Loucy (cell line): ENCODE data around the gene IFI27L2.

Source experiments
- H2AFZ ChIP-seq: fragments of 200-600 bp; sonication (generic); 2 replicates; pipeline ENCODE4 v1.6.0; 2016; ENCODE audit warnings: antibody characterized with exemption, mild to moderate bottlenecking, low read length, moderate library complexity
- H3F3A ChIP-seq: fragments of 200-600 bp; 2 replicates; pipeline ENCODE4 v1.6.0; 2016; ENCODE audit warnings: antibody characterized with exemption, low read depth, mild to moderate bottlenecking
- H3K27me3 ChIP-seq: fragments of 200-600 bp; sonication (generic); 2 replicates; pipeline ENCODE4 v1.6.1; 2014; ENCODE audit warnings: low read length, mild to moderate bottlenecking; ENCODE audit not compliant: insufficient read depth, poor library complexity, severe bottlenecking
- H3K36me3 ChIP-seq: fragments of 200-600 bp; sonication (generic); 2 replicates; pipeline ENCODE4 v1.6.1; 2016; ENCODE audit warnings: low read length; ENCODE audit not compliant: insufficient read depth
- H3K4me1 ChIP-seq: fragments of 200-600 bp; sonication (generic); 2 replicates; pipeline ENCODE4 v1.5.1; 2014; ENCODE audit warnings: low read length, mild to moderate bottlenecking; ENCODE audit not compliant: insufficient read depth, poor library complexity, severe bottlenecking
- H3K4me2 ChIP-seq: fragments of 200-600 bp; sonication (generic); 2 replicates; pipeline ENCODE4 v1.6.0; 2014; ENCODE audit warnings: antibody characterized with exemption, low read length, low read depth, mild to moderate bottlenecking; ENCODE audit not compliant: poor library complexity, severe bottlenecking
- H3K4me3 ChIP-seq: fragments of 200-600 bp; sonication (generic); 2 replicates; pipeline ENCODE4 v1.5.1; 2014; ENCODE audit warnings: low read length, mild to moderate bottlenecking, mixed read lengths; ENCODE audit not compliant: poor library complexity, severe bottlenecking
- H3K79me2 ChIP-seq: fragments of 200-600 bp; sonication (generic); 2 replicates; pipeline ENCODE4 v1.6.1; 2014; ENCODE audit warnings: low read length; ENCODE audit not compliant: insufficient read depth
- H3K9ac ChIP-seq: fragments of 200-600 bp; sonication (generic); 2 replicates; pipeline ENCODE4 v1.6.0; 2014; ENCODE audit warnings: mild to moderate bottlenecking, low read depth, low read length, moderate library complexity; ENCODE audit not compliant: poor library complexity, severe bottlenecking
- H3K9me2 ChIP-seq: fragments of 200-600 bp; sonication (generic); replicated peaks from 2 replicates; pipeline ENCODE4 v1.6.1; 2016; ENCODE audit warnings: low read depth, low read length, mixed read lengths
- H3K9me3 ChIP-seq: fragments of 200-600 bp; sonication (generic); 2 replicates; pipeline ENCODE4 v1.6.1; 2014; ENCODE audit warnings: mild to moderate bottlenecking, antibody characterized with exemption, low read length, low read depth; ENCODE audit not compliant: insufficient read depth
- H4K20me1 ChIP-seq: fragments of 200-600 bp; sonication (generic); 2 replicates; pipeline ENCODE4 v1.6.0; 2014; ENCODE audit warnings: antibody characterized with exemption, low read length, mild to moderate bottlenecking; ENCODE audit not compliant: insufficient read depth, poor library complexity, severe bottlenecking
- EZH2phosphoT487 ChIP-seq: fragments of 200-600 bp; IDR thresholded peaks from 2 replicates; pipeline ENCODE4 v1.6.1; 2018; ENCODE audit warnings: antibody characterized with exemption, mild to moderate bottlenecking, moderate library complexity, borderline replicate concordance
- TF ChIP-seq, protein P1 (sequence below): fragments of 200-600 bp; sonication (generic); conservative IDR thresholded peaks from 2 replicates; pipeline ENCODE4 v1.5.1; 2014; ENCODE audit warnings: mild to moderate bottlenecking, antibody characterized with exemption, low read length

Gene IFI27L2

DNA sequence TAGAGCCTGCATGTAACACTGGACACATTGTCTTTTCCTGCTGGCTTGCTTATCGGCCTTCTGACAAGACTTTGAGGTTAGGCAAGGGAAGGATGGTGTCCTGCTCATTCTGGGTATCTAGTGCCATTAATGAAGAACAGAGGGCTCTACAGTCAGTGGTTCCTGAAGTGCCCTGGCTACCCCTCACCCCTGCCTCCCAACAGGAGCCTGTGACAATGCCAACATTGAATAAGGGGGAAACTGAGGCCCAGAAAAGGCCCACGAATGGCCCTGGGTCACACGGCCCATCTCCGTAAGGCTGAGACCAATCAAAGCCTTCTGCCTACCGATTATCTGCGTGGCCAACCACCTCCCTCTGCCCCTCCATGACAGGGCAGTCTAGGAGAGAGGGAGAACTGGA lies 2.1 kb downstream of the IFI27L2 start:
- H3K4me2 ChIP-seq = no peak overlapping the region
- TF ChIP-seq EZH2phosphoT487 = no peak
- TF ChIP-seq, protein P1, sequence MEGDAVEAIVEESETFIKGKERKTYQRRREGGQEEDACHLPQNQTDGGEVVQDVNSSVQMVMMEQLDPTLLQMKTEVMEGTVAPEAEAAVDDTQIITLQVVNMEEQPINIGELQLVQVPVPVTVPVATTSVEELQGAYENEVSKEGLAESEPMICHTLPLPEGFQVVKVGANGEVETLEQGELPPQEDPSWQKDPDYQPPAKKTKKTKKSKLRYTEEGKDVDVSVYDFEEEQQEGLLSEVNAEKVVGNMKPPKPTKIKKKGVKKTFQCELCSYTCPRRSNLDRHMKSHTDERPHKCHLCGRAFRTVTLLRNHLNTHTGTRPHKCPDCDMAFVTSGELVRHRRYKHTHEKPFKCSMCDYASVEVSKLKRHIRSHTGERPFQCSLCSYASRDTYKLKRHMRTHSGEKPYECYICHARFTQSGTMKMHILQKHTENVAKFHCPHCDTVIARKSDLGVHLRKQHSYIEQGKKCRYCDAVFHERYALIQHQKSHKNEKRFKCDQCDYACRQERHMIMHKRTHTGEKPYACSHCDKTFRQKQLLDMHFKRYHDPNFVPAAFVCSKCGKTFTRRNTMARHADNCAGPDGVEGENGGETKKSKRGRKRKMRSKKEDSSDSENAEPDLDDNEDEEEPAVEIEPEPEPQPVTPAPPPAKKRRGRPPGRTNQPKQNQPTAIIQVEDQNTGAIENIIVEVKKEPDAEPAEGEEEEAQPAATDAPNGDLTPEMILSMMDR = no peak
- H3K4me3 ChIP-seq = no peak overlapping the region
- H3K36me3 ChIP-seq = no peaks in the 10 kb centered on the region
- no peaks in the 10 kb centered on the region for H3K9me2 ChIP-seq
- H3K79me2 ChIP-seq = no peaks in the 10 kb centered on the region
- H3K27me3 ChIP-seq = no peaks in the 10 kb centered on the region
- no peaks in the 10 kb centered on the region for H4K20me1 ChIP-seq
- H3K9ac ChIP-seq = no peak overlapping the region
- peaks cover 5% of the 10 kb centered on the region for H3K4me1 ChIP-seq
- H2AFZ ChIP-seq = no peak overlapping the region
- no peaks in the 10 kb centered on the region for H3F3A ChIP-seq
- no peaks in the 10 kb centered on the region for H3K9me3 ChIP-seq

DNA sequence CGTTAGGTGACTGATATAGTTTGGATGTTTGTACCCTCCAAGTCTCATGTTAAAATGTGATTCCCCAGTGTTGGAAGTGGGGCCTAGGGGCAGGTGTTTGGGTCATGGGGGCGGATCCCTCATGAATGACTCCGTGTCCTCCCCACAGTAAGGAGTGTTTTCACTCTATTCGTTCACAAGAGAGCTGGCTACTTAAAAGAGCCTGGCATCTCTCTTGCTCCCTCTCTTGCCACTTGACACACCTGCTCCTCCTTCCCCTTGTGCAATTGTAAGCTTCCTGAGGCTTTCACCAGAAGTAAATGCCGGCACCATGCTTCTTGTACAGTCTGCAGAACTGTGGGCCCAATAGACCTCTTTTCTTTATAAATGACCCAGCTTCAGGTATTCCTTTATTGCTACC lies 2.6 kb downstream of the IFI27L2 start:
- Histone ChIP-seq H3K9me3 (no peaks in the 10 kb centered on the region), H3K9me2 (no peaks in the 10 kb centered on the region), H3K79me2 (no peaks in the 10 kb centered on the region), H3K9ac (no peak overlapping the region), H3K4me3 (no peak overlapping the region), H4K20me1 (no peaks in the 10 kb centered on the region), H3F3A (no peaks in the 10 kb centered on the region), H3K27me3 (no peaks in the 10 kb centered on the region), H3K4me2 (no peak overlapping the region), H3K36me3 (no peaks in the 10 kb centered on the region), H3K4me1 (peaks cover 5% of the 10 kb centered on the region), H2AFZ (no peak overlapping the region)
- no peak for TF ChIP-seq EZH2phosphoT487
- TF ChIP-seq, protein P1 = no peak

DNA sequence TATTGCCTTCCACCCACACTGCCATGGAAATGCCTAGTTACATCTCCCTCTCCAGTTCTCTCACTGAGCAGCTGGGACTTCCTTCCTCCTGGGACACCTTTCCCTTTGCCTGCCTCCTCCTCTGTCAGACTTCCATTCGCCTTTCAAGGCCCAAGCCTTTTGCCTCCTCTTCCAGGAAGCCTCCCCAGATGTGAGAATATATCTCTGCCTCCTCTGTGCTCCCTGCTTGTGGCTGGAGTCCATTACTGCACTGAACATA lies 3.1 kb downstream of the IFI27L2 start:
- Histone ChIP-seq H3F3A (no peaks in the 10 kb centered on the region), H3K4me1 (peaks cover 5% of the 10 kb centered on the region), H3K27me3 (no peaks in the 10 kb centered on the region), H3K79me2 (no peaks in the 10 kb centered on the region), H3K9ac (no peak overlapping the region), H3K4me3 (no peak overlapping the region), H3K9me3 (no peaks in the 10 kb centered on the region), H4K20me1 (no peaks in the 10 kb centered on the region), H3K9me2 (no peaks in the 10 kb centered on the region), H2AFZ (no peak overlapping the region), H3K4me2 (no peak overlapping the region), H3K36me3 (no peaks in the 10 kb centered on the region)
- no peak for TF ChIP-seq EZH2phosphoT487
- TF ChIP-seq, protein P1 = no peak
